Stimulated activated naive B cell treated with anti-CD40 and anti-IgM and Interleukin-4, amounts not matched to agents 10 μg/mL and 1 μg/mL and 100 μg/mL, for 72 hours (primary cell): ENCODE results near the gene MAG.
A peak's percentile ranks its signal among the peaks of the same experiment; 100 is the strongest.

ENCODE experiments used
- ATAC-seq, 2 donors: fragments of 150-1000 bp; cut with Tn5 transposase; replicated peaks; 2 replicates each; pipeline ENCODE4 v1.10.0; 2021; ENCODE audit warnings: moderate library complexity in 1 of 2
- DNase-seq: peaks from one replicate; pipeline ENCODE4 v3.0.0; 2021
- H3K27ac Mint-ChIP-seq: one replicate; pipeline ENCODE4 v1.8.0; 2022; ENCODE audit warnings: mild to moderate bottlenecking, mixed read lengths
- H3K27me3 Mint-ChIP-seq, 2 donors: one replicate each; pipeline ENCODE4 v1.8.0; 2022; ENCODE audit warnings: mixed read lengths in 2 of 2
- H3K36me3 Mint-ChIP-seq, 2 donors: one replicate each; pipeline ENCODE4 v1.8.0; 2022; ENCODE audit warnings: mixed read lengths in 2 of 2, mild to moderate bottlenecking in 1 of 2
- H3K4me1 Mint-ChIP-seq, 2 donors: one replicate each; pipeline ENCODE4 v1.8.0; 2022; ENCODE audit warnings: mixed read lengths in 2 of 2, mild to moderate bottlenecking in 1 of 2
- H3K4me3 Mint-ChIP-seq, 2 donors: one replicate each; pipeline ENCODE4 v1.8.0; 2022; ENCODE audit warnings: mild to moderate bottlenecking in 2 of 2, mixed read lengths in 2 of 2, moderate library complexity in 1 of 2
- H3K9me3 Mint-ChIP-seq, 2 donors: one replicate each; pipeline ENCODE4 v1.8.0; 2022; ENCODE audit warnings: mixed read lengths in 2 of 2, mild to moderate bottlenecking in 1 of 2

MAG gene

GRCh38 chr19:35269438-35270117 lies 22.4 kb upstream of the MAG start:
- Mint-ChIP-seq H3K4me3 (peak overlapping the region; percentile 77 to 81), H3K36me3 (peaks cover 42 to 66% of the 10 kb centered on the region in 2 donors), H3K27ac (peak overlapping the region; percentile 65), H3K27me3 (no peaks in the 10 kb centered on the region), H3K4me1 (peaks cover 47 to 73% of the 10 kb centered on the region in 2 donors), H3K9me3 (no peaks in the 10 kb centered on the region)
- ATAC-seq (peak; percentile 78), DNase-seq (peak; percentile 83)

- no peak for ATAC-seq
- Mint-ChIP-seq H3K27me3 (no peaks in the 10 kb centered on the region), H3K4me1 (peaks cover 39 to 65% of the 10 kb centered on the region in 2 donors), H3K4me3 (no peak overlapping the region), H3K27ac (no peak overlapping the region), H3K36me3 (peaks cover 43 to 66% of the 10 kb centered on the region in 2 donors), H3K9me3 (no peaks in the 10 kb centered on the region)
- no peak for DNase-seq
Observed at GRCh38 chr19:35270381-35270811, 21.6 kb upstream of the MAG start.

- Mint-ChIP-seq H3K27ac (no peak overlapping the region), H3K4me1 (peaks cover 30 to 58% of the 10 kb centered on the region in 2 donors), H3K27me3 (no peaks in the 10 kb centered on the region), H3K9me3 (no peaks in the 10 kb centered on the region), H3K4me3 (peak overlapping the region; percentile 68), H3K36me3 (peaks cover 49 to 68% of the 10 kb centered on the region in 2 donors)
- ATAC-seq = no peak
- no peak for DNase-seq
Observed at GRCh38 chr19:35271546-35271945, 20.4 kb upstream of the MAG start.

GRCh38 chr19:35272122-35272719 lies 19.7 kb upstream of the MAG start:
- ATAC-seq = no peak
- H3K27ac Mint-ChIP-seq = peak overlapping the region; percentile 87
- H3K4me1 Mint-ChIP-seq = peaks cover 28 to 59% of the 10 kb centered on the region in 2 donors
- DNase-seq = no peak
- peaks cover 55 to 71% of the 10 kb centered on the region in 2 donors for H3K36me3 Mint-ChIP-seq
- H3K9me3 Mint-ChIP-seq = no peaks in the 10 kb centered on the region
- H3K27me3 Mint-ChIP-seq = no peaks in the 10 kb centered on the region
- H3K4me3 Mint-ChIP-seq = peak overlapping the region; percentile 68

- Mint-ChIP-seq H3K27ac (peak overlapping the region; percentile 83), H3K36me3 (peaks cover 54 to 73% of the 10 kb centered on the region in 2 donors), H3K9me3 (no peaks in the 10 kb centered on the region), H3K27me3 (no peaks in the 10 kb centered on the region), H3K4me1 (peaks cover 27 to 57% of the 10 kb centered on the region in 2 donors), H3K4me3 (peak overlapping the region; percentile 7 to 13)
- DNase-seq = no peak
- ATAC-seq = no peak
Observed at GRCh38 chr19:35272954-35273649, 18.9 kb upstream of the MAG start.

- H3K4me1 Mint-ChIP-seq = peaks cover 27 to 57% of the 10 kb centered on the region in 2 donors
- no peak for ATAC-seq
- no peaks in the 10 kb centered on the region for H3K27me3 Mint-ChIP-seq
- H3K27ac Mint-ChIP-seq = peak overlapping the region; percentile 42
- no peaks in the 10 kb centered on the region for H3K9me3 Mint-ChIP-seq
- peaks cover 55 to 77% of the 10 kb centered on the region in 2 donors for H3K36me3 Mint-ChIP-seq
- H3K4me3 Mint-ChIP-seq = no peak overlapping the region
- DNase-seq = no peak
Observed at GRCh38 chr19:35273686-35274259, 18.2 kb upstream of the MAG start.

- Mint-ChIP-seq H3K9me3 (no peaks in the 10 kb centered on the region), H3K27me3 (no peaks in the 10 kb centered on the region), H3K4me3 (no peak overlapping the region), H3K36me3 (peaks cover 58 to 79% of the 10 kb centered on the region in 2 donors), H3K4me1 (peaks cover 27 to 62% of the 10 kb centered on the region in 2 donors), H3K27ac (no peak overlapping the region)
- no peak for DNase-seq
- ATAC-seq = no peak
Observed at GRCh38 chr19:35274323-35274722, 17.6 kb upstream of the MAG start.

GRCh38 chr19:35276706-35277281 lies 15.2 kb upstream of the MAG start:
- Mint-ChIP-seq H3K27ac (no peak overlapping the region), H3K36me3 (peaks cover 57 to 70% of the 10 kb centered on the region in 2 donors)

GRCh38 chr19:35278578-35279284 lies 13.2 kb upstream of the MAG start:
- Mint-ChIP-seq H3K4me3 (no peak overlapping the region), H3K4me1 (peaks cover 36 to 70% of the 10 kb centered on the region in 2 donors), H3K9me3 (no peaks in the 10 kb centered on the region), H3K27ac (no peak overlapping the region), H3K27me3 (no peaks in the 10 kb centered on the region), H3K36me3 (peaks cover 44 to 52% of the 10 kb centered on the region in 2 donors)
- ATAC-seq = no peak
- no peak for DNase-seq

More at GRCh38 chr19:35276706-35277281, 15.2 kb upstream of the MAG start:
- no peak overlapping the region for H3K4me3 Mint-ChIP-seq
- peaks cover 32 to 70% of the 10 kb centered on the region in 2 donors for H3K4me1 Mint-ChIP-seq
- ATAC-seq (no peak), DNase-seq (no peak)
- H3K27me3 Mint-ChIP-seq = no peaks in the 10 kb centered on the region
- no peaks in the 10 kb centered on the region for H3K9me3 Mint-ChIP-seq

GRCh38 chr19:35279374-35279773 lies 12.6 kb upstream of the MAG start:
- DNase-seq (no peak), ATAC-seq (no peak)
- Mint-ChIP-seq H3K4me1 (peaks cover 32 to 67% of the 10 kb centered on the region in 2 donors), H3K27me3 (no peaks in the 10 kb centered on the region), H3K4me3 (no peak overlapping the region), H3K27ac (no peak overlapping the region), H3K36me3 (peaks cover 38 to 46% of the 10 kb centered on the region in 2 donors), H3K9me3 (no peaks in the 10 kb centered on the region)

GRCh38 chr19:35279985-35280821 lies 11.8 kb upstream of the MAG start:
- Mint-ChIP-seq H3K4me1 (peaks cover 32 to 66% of the 10 kb centered on the region in 2 donors), H3K27ac (no peak overlapping the region), H3K4me3 (peak overlapping the region in 1 of 2 donors; percentile 12), H3K9me3 (no peaks in the 10 kb centered on the region), H3K36me3 (peaks cover 33 to 39% of the 10 kb centered on the region in 2 donors), H3K27me3 (no peaks in the 10 kb centered on the region)
- peak; percentile 21 to 58 for ATAC-seq
- DNase-seq = no peak

- Mint-ChIP-seq H3K36me3 (peaks cover 26 to 29% of the 10 kb centered on the region in 2 donors), H3K9me3 (no peaks in the 10 kb centered on the region), H3K4me1 (peaks cover 32 to 64% of the 10 kb centered on the region in 2 donors), H3K27me3 (no peaks in the 10 kb centered on the region), H3K4me3 (peak overlapping the region in 1 of 2 donors; percentile 14), H3K27ac (peak overlapping the region; percentile 17)
- no peak for DNase-seq
- ATAC-seq = peak; percentile 19 to 34
Observed at GRCh38 chr19:35281303-35281702, 10.7 kb upstream of the MAG start.
